Gastrocnemius medialis (tissue), 4 donors: Measurements from ENCODE around the gene STRA6.

Experiments
- POLR2A ChIP-seq, 2 donors: fragments of 450-650 bp; IDR thresholded peaks; one replicate each; pipeline ENCODE4 v1.6.1; 2017; ENCODE audit warnings: antibody characterized with exemption in 2 of 2, mild to moderate bottlenecking in 2 of 2, moderate library complexity in 2 of 2
- TF ChIP-seq, protein P1 (sequence below), 5 experiments: fragments of 450-650 bp in 3 of 5; fragments of 200-600 bp in 2 of 5; sonication (generic) in 2 of 5; IDR thresholded peaks in 4 of 5; conservative IDR thresholded peaks in 1 of 5; 1 replicate in 4 of 5; 2 replicates in 1 of 5; pipeline ENCODE4 v1.5.1; 2016 to 2019; ENCODE audit warnings: antibody characterized with exemption in 5 of 5, mild to moderate bottlenecking in 3 of 5, moderate library complexity in 3 of 5

DNA sequence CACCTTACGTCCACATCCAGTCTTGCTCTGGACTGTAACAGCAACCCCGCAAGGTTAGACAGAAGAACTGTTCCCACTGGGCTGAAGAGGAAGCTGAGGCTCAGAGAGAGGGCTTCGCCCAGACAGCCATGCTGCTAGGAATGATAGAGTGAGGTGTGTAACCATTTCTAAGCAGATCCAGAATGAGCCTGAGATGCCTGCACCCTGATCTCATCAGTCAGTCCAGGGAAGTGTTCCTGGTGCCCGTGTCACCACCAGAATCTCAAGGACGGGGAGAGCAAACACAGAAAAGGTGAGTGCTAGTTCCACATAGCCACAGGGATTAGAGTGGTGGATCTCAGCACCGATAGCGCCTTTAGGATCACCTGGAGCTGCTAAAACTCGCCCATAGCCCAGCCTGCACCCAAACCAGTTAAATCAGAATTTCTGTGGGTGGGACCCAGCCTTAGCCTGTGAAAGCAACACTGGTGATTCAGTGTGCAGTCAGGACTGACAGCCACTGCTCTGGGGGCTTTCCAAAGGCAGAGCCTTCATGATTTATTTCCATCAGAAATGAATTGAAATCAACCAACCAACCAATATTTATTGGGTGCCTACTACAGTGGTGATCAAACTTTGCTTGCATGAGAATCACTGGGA, 16.8 kb downstream of the STRA6 start:
- TF ChIP-seq, protein P1, sequence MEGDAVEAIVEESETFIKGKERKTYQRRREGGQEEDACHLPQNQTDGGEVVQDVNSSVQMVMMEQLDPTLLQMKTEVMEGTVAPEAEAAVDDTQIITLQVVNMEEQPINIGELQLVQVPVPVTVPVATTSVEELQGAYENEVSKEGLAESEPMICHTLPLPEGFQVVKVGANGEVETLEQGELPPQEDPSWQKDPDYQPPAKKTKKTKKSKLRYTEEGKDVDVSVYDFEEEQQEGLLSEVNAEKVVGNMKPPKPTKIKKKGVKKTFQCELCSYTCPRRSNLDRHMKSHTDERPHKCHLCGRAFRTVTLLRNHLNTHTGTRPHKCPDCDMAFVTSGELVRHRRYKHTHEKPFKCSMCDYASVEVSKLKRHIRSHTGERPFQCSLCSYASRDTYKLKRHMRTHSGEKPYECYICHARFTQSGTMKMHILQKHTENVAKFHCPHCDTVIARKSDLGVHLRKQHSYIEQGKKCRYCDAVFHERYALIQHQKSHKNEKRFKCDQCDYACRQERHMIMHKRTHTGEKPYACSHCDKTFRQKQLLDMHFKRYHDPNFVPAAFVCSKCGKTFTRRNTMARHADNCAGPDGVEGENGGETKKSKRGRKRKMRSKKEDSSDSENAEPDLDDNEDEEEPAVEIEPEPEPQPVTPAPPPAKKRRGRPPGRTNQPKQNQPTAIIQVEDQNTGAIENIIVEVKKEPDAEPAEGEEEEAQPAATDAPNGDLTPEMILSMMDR (IDR thresholded peaks at IDR 0.05 in 4 of 5, conservative IDR thresholded peaks at IDR 0.05 in 1 of 5): no peak
- no peak for TF ChIP-seq POLR2A (IDR thresholded peaks at IDR 0.05)
